GM18519 (cell line): Measurements from ENCODE around the gene FAM156A.
"Not testable (repeated sequence)": the region's sequence is repeated elsewhere in the genome, so short reads cannot be mapped to it uniquely, and the experiment has no call there.

Source experiments
- ATAC-seq: cut with Tn5 transposase; IDR thresholded peaks from one replicate; pipeline ENCODE4 v1.9.1; 2021; ENCODE audit warnings: mild to moderate bottlenecking, moderate library complexity; ENCODE audit not compliant: unreplicated experiment, low FRiP score

Gene FAM156A

GRCh38 chrX:52907137-52907536 is 51.2 kb downstream of the FAM156A start:
- ATAC-seq = not testable (repeated sequence)

- ATAC-seq = not testable (repeated sequence)
Measured at GRCh38 chrX:52906072-52906471, 52.2 kb downstream of the FAM156A start.

GRCh38 chrX:52905531-52905930 is 52.8 kb downstream of the FAM156A start:
- not testable (repeated sequence) for ATAC-seq
